Keratinocyte (primary cell): ENCODE results near the gene ITGAX. TPM values are rescaled to one million over a fixed set of nuclear protein-coding genes. Genes with fewer than 3 reads are reported as not detected.

Experiments
- DNase-seq: peaks from one replicate; pipeline ENCODE4 v3.0.0-alpha.2; 2011; ENCODE audit warnings: low read depth, missing footprints, low spot score
- FAIRE-seq: peaks from 2 replicates; lab custom pipeline; 2011; peaks lifted over from hg19 to GRCh38; lab: Jason Lieb, UNC
- H2AFZ ChIP-seq: 2 replicates; pipeline ENCODE4 v1.6.0; 2012; ENCODE audit warnings: low read length, control low read depth, inconsistent platforms; ENCODE audit not compliant: control insufficient read depth
- H3K27ac ChIP-seq: 2 replicates; pipeline ENCODE4 v1.5.1; 2011; ENCODE audit warnings: low read length; ENCODE audit not compliant: control insufficient read depth, insufficient read depth
- H3K27me3 ChIP-seq: 3 replicates; pipeline ENCODE4 v1.6.0; 2011; ENCODE audit warnings: low read length; ENCODE audit not compliant: control insufficient read depth, insufficient read depth; ENCODE audit errors: extremely low read depth
- H3K36me3 ChIP-seq, 2 experiments: 2 replicates in 1 of 2; 3 replicates in 1 of 2; pipeline ENCODE4 v1.5.1; 2011; ENCODE audit warnings: low read length in 2 of 2, mild to moderate bottlenecking in 1 of 2; ENCODE audit not compliant: control insufficient read depth in 2 of 2, insufficient read depth in 2 of 2; ENCODE audit errors: extremely low read depth in 1 of 2
- H3K4me1 ChIP-seq: 3 replicates; pipeline ENCODE4 v1.5.1; 2011; ENCODE audit warnings: low read length; ENCODE audit not compliant: control insufficient read depth, insufficient read depth; ENCODE audit errors: extremely low read depth
- H3K4me2 ChIP-seq: 3 replicates; pipeline ENCODE4 v1.6.0; 2011; ENCODE audit warnings: low read depth, low read length; ENCODE audit not compliant: control insufficient read depth, insufficient read depth; ENCODE audit errors: extremely low read depth
- H3K4me3 ChIP-seq, 3 experiments: fragments of 200-600 bp in 1 of 3; sonication (generic) in 1 of 3; 2 replicates in 2 of 3; 3 replicates in 1 of 3; pipeline ENCODE4 v1.5.1; 2011 to 2016; ENCODE audit warnings: low read length in 3 of 3, mild to moderate bottlenecking in 3 of 3, control low read depth in 2 of 3, inconsistent platforms in 1 of 3, low read depth in 1 of 3, mixed read lengths in 1 of 3, mixed run types in 1 of 3, moderate library complexity in 1 of 3; ENCODE audit not compliant: control insufficient read depth in 2 of 3, insufficient read depth in 2 of 3; ENCODE audit errors: extremely low read depth in 1 of 3
- H3K79me2 ChIP-seq: 2 replicates; pipeline ENCODE4 v1.6.0; 2012; ENCODE audit warnings: low read length; ENCODE audit not compliant: control insufficient read depth, insufficient read depth
- H3K9ac ChIP-seq: 3 replicates; pipeline ENCODE4 v1.6.0; 2011; ENCODE audit warnings: low read length; ENCODE audit not compliant: control insufficient read depth, insufficient read depth; ENCODE audit errors: extremely low read depth
- H3K9me1 ChIP-seq: 3 replicates; pipeline ENCODE4 v1.6.0; 2011; ENCODE audit warnings: low read length; ENCODE audit not compliant: control insufficient read depth, insufficient read depth; ENCODE audit errors: extremely low read depth
- H3K9me3 ChIP-seq: 2 replicates; pipeline ENCODE4 v1.5.1; 2012; ENCODE audit warnings: low read depth, low read length; ENCODE audit not compliant: control insufficient read depth
- H4K20me1 ChIP-seq: 3 replicates; pipeline ENCODE4 v1.6.0; 2011; ENCODE audit warnings: low read length; ENCODE audit not compliant: control insufficient read depth, insufficient read depth; ENCODE audit errors: extremely low read depth
- CTCF ChIP-seq, 3 experiments: IDR thresholded peaks in 1 of 3; conservative IDR thresholded peaks in 1 of 3; optimal IDR thresholded peaks in 1 of 3; 2 replicates in 2 of 3; 3 replicates in 1 of 3; pipeline versions ENCODE3 to v1.5.1; 2011; ENCODE audit warnings: low read length in 3 of 3, mild to moderate bottlenecking in 3 of 3, moderate library complexity in 2 of 3, control low read depth in 1 of 3, inconsistent platforms in 1 of 3; ENCODE audit not compliant: insufficient read depth in 2 of 3; ENCODE audit errors: extremely low read depth in 1 of 3
- EZH2 ChIP-seq: IDR thresholded peaks from one replicate; pipeline ENCODE4 v1.6.1; 2012; ENCODE audit warnings: inconsistent platforms, mild to moderate bottlenecking, low read length, moderate library complexity
- dilution Hi-C: fragments of 300-500 bp; cut with MboI; formaldehyde crosslinking; loops from one replicate; pipeline ENCODE4 v1.7.0; 2020; ENCODE audit warnings: low sequenced_read_pairs; ENCODE audit not compliant: extremely low pct_ligation_motif_present
- polyA plus RNA-seq, 5 experiments: library from polyadenylated mRNA; depleted of rRNA in 3 of 5; stranded (reverse) in 3 of 5; stranded (forward) in 1 of 5; unstranded in 1 of 5; fragments of >200 nt; gene quantifications; 1 replicate in 1 of 5; 2 replicates in 3 of 5; 3 replicates in 1 of 5; pipeline versions ENCODE4 v1.2.1 to v1.2.3, GENCODE V29; 2011 to 2012; ENCODE audit warnings: missing spikeins in 2 of 5, low read depth in 1 of 5, low replicate concordance in 1 of 5

ITGAX gene
- polyA plus RNA-seq, 1 donor (not counting 4 experiments of a cell fraction or from before 2014, with no cell fraction given) = 0.04 TPM

- no peak overlapping the region for H3K9ac ChIP-seq
- H2AFZ ChIP-seq = no peak overlapping the region
- H3K9me1 ChIP-seq = no peaks in the 10 kb centered on the region
- no peaks in the 10 kb centered on the region for H3K9me3 ChIP-seq
- H4K20me1 ChIP-seq = no peaks in the 10 kb centered on the region
- no peak for TF ChIP-seq EZH2
- TF ChIP-seq CTCF (optimal IDR thresholded peaks at IDR 0.05 in 1 of 3, IDR thresholded peaks at IDR 0.05 in 1 of 3, conservative IDR thresholded peaks at IDR 0.05 in 1 of 3; ENCODE audit: extremely low read depth in 1 of 3, insufficient read depth in 2 of 3, low read length in 3 of 3) = no peak
- no peak overlapping the region for H3K4me3 ChIP-seq
- H3K4me1 ChIP-seq = no peaks in the 10 kb centered on the region
- FAIRE-seq (no peak), DNase-seq (no peak)
- H3K27ac ChIP-seq = no peak overlapping the region
- H3K27me3 ChIP-seq = no peaks in the 10 kb centered on the region
- H3K36me3 ChIP-seq = no peaks in the 10 kb centered on the region
- H3K79me2 ChIP-seq = no peaks in the 10 kb centered on the region
- H3K4me2 ChIP-seq = no peak overlapping the region
- dilution Hi-C loops = no loop called here
Measured at GRCh38 chr16:31347445-31347844, 7.5 kb upstream of the ITGAX start.

GRCh38 chr16:31348579-31348978 lies 6.4 kb upstream of the ITGAX start:
- Histone ChIP-seq H3K9me1 (no peaks in the 10 kb centered on the region), H2AFZ (no peak overlapping the region), H3K36me3 (no peaks in the 10 kb centered on the region), H3K4me1 (no peaks in the 10 kb centered on the region), H4K20me1 (no peaks in the 10 kb centered on the region), H3K9ac (no peak overlapping the region), H3K27me3 (no peaks in the 10 kb centered on the region), H3K9me3 (no peaks in the 10 kb centered on the region), H3K4me2 (no peak overlapping the region), H3K4me3 (no peak overlapping the region), H3K79me2 (no peaks in the 10 kb centered on the region), H3K27ac (no peak overlapping the region)
- no peak for DNase-seq
- TF ChIP-seq CTCF (optimal IDR thresholded peaks at IDR 0.05 in 1 of 3, IDR thresholded peaks at IDR 0.05 in 1 of 3, conservative IDR thresholded peaks at IDR 0.05 in 1 of 3; ENCODE audit: extremely low read depth in 1 of 3, insufficient read depth in 2 of 3, low read length in 3 of 3) = no peak
- TF ChIP-seq EZH2 = no peak
- dilution Hi-C loops = no loop called here
- FAIRE-seq = no peak
